RWPE1 (cell line): ENCODE results near the gene AAGAB.
"Not testable (repeated sequence)": the region's sequence is repeated elsewhere in the genome, so short reads cannot be mapped to it uniquely, and the experiment has no call there.

ENCODE experiments used
- CTCF ChIA-PET: fragments of 350-600 bp; sonication (Branson Sonifier 250); formaldehyde crosslinking; extraction: SDS; loops from one replicate; lab custom pipeline; 2021; lab: Yijun Ruan, JAX
- POLR2A ChIA-PET: fragments of 400-600 bp; formaldehyde crosslinking; extraction: SDS; loops from one replicate; lab custom pipeline; 2020; ENCODE audit warnings: antibody characterized with exemption; ENCODE audit not compliant: low non-redundant PET; lab: Yijun Ruan, JAX
- DNase-seq: peaks from one replicate; pipeline ENCODE4 v3.0.0; 2012; ENCODE audit warnings: low spot score
- H3K27ac ChIP-seq: fragments of 450-650 bp; 2 replicates; pipeline ENCODE4 v1.5.1; 2017
- CTCF ChIP-seq: fragments of 450-650 bp; conservative IDR thresholded peaks from 2 replicates; pipeline ENCODE4 v1.5.1; 2017; ENCODE audit warnings: low read depth, mild to moderate bottlenecking

The AAGAB gene

GRCh38 chr15:67290319-67290718, 35.9 kb upstream of the AAGAB start:
- ChIA-PET POLR2A (no interaction called here), CTCF (interaction anchor here (0.6 kb wide), 1 partner anchor 44 kb away, joined by 3 read pairs; no protein-coding TSS in a partner anchor)
- DNase-seq = no peak
- no peak overlapping the region for H3K27ac ChIP-seq
- TF ChIP-seq CTCF = no peak

DNA sequence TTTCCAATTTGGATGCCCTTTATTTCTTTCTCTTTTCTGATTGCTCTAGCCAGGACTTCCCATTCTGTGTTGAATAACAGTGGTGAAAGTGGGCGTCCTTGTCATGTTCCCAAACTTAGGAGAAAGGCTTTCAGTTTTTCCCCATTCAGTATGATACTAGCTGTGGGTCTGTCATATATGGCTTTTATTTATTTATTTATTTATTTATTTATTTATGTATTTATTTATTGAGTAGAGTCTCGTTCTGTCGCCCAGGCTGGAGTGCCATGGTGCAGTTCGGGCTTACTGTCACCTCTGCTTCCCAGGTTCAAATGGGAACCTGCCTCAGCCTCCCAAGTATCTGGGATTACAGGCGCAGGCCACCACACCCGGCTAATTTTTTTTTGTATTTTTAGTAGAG, 31.9 kb upstream of the AAGAB start:
- DNase-seq, H3K27ac ChIP-seq, CTCF ChIA-PET, POLR2A ChIA-PET: not testable (repeated sequence)

- POLR2A ChIA-PET, CTCF ChIA-PET, H3K27ac ChIP-seq, DNase-seq: not testable (repeated sequence)
These were observed 31.2 kb upstream of the AAGAB start for GRCh38 chr15:67285625-67286024.

- ChIA-PET CTCF (no interaction called here), POLR2A (interaction anchor here (0.6 kb wide), 1 partner anchor 28 kb away, joined by 3 read pairs; the partner anchor contains the start of gene AAGAB)
- DNase-seq = no peak
- no peak for TF ChIP-seq CTCF
- no peak overlapping the region for H3K27ac ChIP-seq
These were observed 27.3 kb upstream of the AAGAB start for GRCh38 chr15:67281714-67282113.

- CTCF ChIA-PET = interaction anchor here (0.6 kb wide), 1 partner anchor 48 kb away, joined by 3 read pairs; no protein-coding TSS in a partner anchor
- no peak for TF ChIP-seq CTCF
- DNase-seq = no peak
- POLR2A ChIA-PET = no interaction called here
- H3K27ac ChIP-seq = no peak overlapping the region
These were observed 25.8 kb upstream of the AAGAB start for GRCh38 chr15:67280217-67280616.

GRCh38 chr15:67276666-67277065, 22.2 kb upstream of the AAGAB start:
- no peak overlapping the region for H3K27ac ChIP-seq
- POLR2A ChIA-PET = no interaction called here
- TF ChIP-seq CTCF = no peak
- CTCF ChIA-PET = interaction anchor here (0.6 to 0.7 kb wide), 2 partner anchors 27 to 404 kb away, joined by 5 to 6 read pairs; no protein-coding TSS in a partner anchor
- DNase-seq = no peak

DNA sequence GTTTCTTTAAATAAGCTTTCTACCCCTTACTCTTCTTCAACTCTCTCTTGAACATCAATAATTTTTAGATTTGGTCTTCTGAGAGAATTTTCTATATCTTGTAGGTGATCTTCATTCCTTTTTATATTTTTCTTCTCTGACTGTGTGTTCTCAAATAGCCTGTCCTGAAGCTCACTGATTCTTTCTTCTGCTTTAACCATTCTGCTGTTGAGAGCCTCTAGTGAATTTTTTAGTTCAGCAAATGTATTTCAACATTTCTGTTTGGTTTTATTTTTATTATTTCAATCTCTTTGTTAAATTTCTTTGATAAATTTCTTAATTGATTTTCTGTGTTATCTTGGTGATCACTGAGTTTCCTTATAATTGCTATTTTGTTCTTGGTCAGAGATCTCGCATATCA, 19.8 kb upstream of the AAGAB start:
- ChIA-PET POLR2A (no interaction called here), CTCF (no interaction called here)
- no peak for DNase-seq
- H3K27ac ChIP-seq = no peak overlapping the region
- TF ChIP-seq CTCF = no peak
